NK-92 treated with Interleukin-12 subunit alpha and Interleukin-12 subunit beta, amount 100 ng/mL, for 24 hours (cell line): ENCODE results near the gene AKAP6.

Experiments
- DNase-seq: peaks from one replicate; lab custom pipeline; 2025; lab: John Stamatoyannopoulos, UW

The AKAP6 gene

DNA sequence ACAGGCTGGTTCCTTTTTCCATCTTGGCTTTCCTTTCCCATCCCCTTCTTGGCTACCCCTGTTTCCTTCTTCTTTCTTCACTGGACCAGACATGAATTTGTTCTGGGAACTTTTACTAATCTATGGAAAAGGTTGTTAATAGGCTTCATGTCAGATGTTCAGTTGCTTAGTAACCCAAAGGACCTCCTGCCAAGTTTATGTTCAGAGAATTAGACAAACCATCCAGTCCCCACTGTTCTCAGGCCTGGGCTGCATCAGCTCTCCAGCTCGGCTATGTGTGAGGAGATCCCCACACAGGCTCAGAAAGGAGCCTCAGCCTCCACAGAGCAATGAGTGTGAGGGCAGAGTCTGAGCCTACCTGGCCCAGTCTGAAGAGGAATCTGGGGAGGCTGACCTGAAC, 78.0 kb downstream of the AKAP6 start:
- no peak for DNase-seq

DNA sequence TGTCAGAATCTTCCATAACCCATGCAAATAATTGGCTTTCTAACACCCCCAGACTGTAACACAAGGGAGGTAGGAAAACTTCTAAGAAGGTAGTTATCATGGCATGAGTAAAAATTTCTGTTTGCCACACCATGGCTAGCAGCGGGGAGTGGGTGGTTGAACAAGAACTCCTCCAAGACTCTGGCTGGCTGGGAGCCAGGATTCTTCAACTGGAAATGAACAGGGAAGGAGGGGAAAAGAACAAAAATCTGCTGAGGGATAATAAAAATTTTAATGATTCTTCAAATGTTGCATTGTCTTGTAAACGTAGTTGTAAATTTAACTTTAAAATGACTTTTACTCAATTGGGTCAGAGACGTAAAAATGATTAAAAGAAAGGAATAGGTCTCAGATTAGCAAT, 78.9 kb downstream of the AKAP6 start:
- DNase-seq: no peak

DNA sequence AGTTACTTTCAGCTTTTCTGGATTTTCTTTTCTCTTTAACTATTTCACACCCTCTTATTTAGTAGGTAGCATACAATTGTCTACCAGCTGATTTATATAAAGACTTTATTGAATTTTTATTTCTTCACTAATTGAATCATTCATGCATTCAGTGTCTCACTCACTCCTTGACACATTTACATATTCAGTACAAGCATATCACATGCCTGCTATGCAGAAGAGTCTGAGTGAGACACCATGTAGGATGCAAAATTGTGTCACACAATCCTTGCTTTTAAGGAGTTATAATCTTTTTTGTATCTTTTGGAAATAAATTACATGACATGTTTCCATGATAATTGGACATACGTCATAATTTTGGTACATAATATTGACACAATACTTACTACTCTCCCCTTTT, 83.0 kb downstream of the AKAP6 start:
- DNase-seq: no peak

- no peak for DNase-seq
These were observed 83.4 kb downstream of the AKAP6 start for GRCh38 chr14:32412532-32412931.

DNA sequence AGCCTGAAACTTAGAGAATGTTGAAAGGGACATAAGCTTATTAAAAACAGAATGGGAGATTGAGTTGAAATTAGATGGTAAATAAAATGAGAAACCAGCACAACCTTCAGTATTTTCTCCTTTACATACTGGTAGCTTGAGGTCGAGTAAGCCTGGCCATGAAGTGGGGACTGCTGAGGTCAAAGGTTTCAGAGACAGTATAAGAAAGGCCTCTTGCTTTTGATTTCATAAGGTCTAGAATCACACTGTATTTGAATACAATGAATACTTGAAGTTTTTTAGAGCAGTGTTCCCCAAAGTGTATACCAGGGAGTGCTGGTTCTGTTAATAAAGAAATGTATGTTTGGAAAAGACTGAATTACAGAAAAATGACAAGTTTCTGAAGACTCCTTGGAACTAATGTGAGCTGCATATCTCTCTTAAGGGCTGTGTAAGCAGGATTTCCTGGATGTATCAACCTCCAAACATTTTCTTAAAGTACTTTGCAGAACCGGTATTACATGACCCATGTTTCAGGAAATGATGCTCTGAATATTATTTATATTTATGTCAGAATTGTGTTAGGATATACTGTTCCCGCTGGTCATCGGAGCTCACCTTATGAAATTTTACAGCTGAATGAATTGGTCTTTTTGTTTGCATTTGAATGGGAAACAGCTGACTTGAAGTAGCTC, 85.0 kb downstream of the AKAP6 start:
- no peak for DNase-seq

DNA sequence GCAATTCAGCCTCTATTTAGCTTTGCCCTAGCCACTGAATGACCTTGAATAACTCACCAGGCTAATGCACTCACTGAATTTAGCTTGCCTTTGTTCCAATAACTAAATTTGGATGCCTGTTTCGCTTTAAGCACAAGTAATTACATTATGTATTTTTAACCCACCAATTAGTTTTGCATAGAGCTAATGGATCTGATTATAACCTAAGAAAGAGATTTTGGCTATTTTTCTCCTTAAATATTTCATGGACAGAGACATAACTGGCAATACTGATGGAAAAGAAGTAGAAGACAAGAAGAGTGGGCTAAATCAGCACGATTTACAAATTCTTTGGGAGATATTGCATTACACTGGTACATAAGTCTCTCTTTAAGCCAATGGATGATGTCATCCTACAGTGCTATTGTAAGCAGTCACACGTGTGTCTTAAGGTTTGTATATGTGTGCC, 85.7 kb downstream of the AKAP6 start:
- DNase-seq: no peak

- no peak for DNase-seq
These were observed 89.0 kb downstream of the AKAP6 start for GRCh38 chr14:32417956-32418552.

- DNase-seq: no peak
These were observed 90.3 kb downstream of the AKAP6 start for GRCh38 chr14:32419429-32419828.

- no peak for DNase-seq
These were observed 92.7 kb downstream of the AKAP6 start for GRCh38 chr14:32421781-32422180.

DNA sequence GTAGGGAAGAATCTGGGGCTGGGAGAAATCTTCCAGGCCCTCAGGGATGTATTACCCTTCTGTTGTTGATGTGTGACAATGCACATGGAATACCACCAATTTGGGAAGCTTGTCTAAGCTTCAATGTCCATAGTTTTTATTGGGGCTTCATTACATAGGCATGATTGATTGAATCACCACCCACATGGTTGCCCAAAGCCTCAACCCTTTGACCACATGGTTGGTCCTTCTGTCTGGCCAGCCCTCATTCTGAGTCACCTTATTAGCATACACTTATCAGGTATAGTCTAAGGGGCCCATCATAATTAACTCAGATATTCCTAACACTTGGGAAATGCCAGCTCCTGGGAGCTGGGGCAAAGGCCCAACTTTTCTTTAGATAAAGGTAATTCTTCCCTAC, 93.3 kb downstream of the AKAP6 start:
- no peak for DNase-seq

GRCh38 chr14:32426028-32426427, 96.9 kb downstream of the AKAP6 start:
- no peak for DNase-seq

DNA sequence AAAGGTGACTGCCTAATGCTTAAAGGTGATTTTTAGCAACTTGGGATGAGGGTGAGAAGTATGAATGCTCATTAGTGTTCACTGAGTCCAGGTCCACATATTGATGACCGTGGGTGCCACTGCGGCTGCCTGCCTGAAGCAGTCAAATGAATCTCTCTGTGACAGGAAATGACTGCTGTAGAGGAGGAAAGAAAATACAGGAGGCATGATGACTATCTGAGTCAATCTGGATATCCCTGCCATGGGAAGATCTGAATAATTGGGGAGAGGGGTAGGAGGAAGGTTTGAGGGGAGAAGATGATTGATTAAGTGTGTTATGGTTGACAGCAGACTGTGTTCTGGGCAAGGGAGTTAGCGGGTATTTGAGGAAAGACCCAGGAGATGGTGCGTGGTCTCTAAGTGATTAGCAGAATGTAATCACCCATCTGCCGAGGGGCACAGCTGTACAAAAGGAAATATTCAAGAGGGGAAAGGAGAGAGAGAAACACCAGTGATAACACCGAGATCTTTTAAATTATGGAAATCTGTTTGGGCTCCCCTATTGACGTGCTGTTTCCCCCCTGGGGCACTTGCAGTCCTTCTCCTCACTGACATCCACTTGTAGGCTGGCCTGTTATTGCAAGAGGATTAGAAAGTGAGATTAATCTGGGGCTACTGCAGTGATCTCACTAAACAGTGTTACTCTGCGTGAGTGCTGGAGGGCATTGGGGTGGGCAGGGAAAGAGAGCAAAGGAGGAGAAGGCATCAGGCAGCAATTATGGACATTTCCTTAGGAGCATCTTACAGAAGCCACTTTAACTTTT, 97.7 kb downstream of the AKAP6 start:
- DNase-seq: no peak

GRCh38 chr14:32427726-32428528, 98.8 kb downstream of the AKAP6 start:
- DNase-seq: no peak

DNA sequence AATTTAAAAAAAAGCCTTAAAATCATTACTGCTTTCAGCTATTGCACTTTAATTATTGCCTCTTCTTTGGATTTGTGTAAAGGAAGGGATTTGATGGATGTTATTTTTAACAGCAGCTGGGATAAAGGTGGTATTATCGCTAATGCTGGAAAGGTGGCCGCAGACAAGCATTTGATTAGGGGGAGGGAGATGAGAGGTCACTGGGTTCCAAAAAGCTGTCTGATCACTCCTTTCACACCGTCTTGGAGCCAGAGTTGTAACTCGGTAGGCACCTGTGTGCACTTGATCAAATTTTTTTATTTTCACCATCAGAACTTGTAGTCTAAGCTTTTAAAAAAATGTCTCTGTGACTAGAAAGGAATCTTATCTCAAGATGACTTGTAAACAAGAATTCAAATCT, 99.8 kb downstream of the AKAP6 start:
- DNase-seq: no peak

- no peak for DNase-seq
These were observed 101.2 kb downstream of the AKAP6 start for GRCh38 chr14:32430326-32430725.

- DNase-seq: no peak
These were observed 103.9 kb downstream of the AKAP6 start for GRCh38 chr14:32432813-32433538.

- no peak for DNase-seq
These were observed 105.1 kb downstream of the AKAP6 start for GRCh38 chr14:32434180-32434579.

GRCh38 chr14:32434880-32435279, 105.8 kb downstream of the AKAP6 start:
- no peak for DNase-seq

- no peak for DNase-seq
These were observed 106.3 kb downstream of the AKAP6 start for GRCh38 chr14:32435411-32435810.

DNA sequence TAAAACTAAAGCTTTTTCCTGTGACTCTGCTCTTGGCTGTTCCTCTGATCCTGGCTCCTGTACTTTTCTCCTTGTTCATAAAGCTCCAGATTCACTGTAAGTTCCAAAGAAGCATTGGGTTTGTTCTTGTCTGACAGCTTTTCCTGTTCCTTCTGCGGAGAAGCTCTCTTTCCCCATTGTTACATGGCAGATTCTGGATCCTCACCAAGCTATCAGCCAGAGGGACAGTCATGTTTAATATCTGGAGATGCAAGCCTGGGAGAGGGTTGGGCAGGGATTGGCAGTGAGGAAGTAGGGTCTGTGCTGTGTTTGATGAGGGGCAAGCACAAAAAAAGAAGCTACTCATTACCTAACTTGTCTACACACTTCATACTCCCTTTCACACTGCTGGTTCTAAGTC, 107.9 kb downstream of the AKAP6 start:
- no peak for DNase-seq

DNA sequence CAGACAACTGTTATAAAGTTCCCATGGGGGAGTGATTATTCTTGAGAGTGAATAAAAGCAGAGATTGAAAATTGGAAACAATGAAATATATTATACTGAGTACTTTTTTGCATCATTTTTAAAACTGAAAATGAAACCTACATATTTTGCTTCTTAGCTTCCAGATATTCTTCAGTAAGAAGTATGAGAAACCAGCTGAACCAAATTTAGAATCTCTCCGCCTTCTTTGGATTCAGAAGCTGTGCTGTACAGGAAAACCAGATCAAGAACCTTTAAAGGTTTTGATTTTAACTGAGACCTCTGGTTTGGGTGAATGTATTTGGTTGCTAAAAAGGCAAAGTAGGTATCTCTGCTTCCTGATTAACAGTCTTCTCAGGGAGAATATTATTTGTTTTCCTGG, 109.4 kb downstream of the AKAP6 start:
- DNase-seq: no peak
